Loucy (cell line): ENCODE measurements around the gene SIK3.

Experiments
- H2AFZ ChIP-seq: fragments of 200-600 bp; sonication (generic); 2 replicates; pipeline ENCODE4 v1.6.0; 2016; ENCODE audit warnings: antibody characterized with exemption, mild to moderate bottlenecking, low read length, moderate library complexity
- H3F3A ChIP-seq: fragments of 200-600 bp; 2 replicates; pipeline ENCODE4 v1.6.0; 2016; ENCODE audit warnings: antibody characterized with exemption, low read depth, mild to moderate bottlenecking
- H3K27me3 ChIP-seq: fragments of 200-600 bp; sonication (generic); 2 replicates; pipeline ENCODE4 v1.6.1; 2014; ENCODE audit warnings: low read length, mild to moderate bottlenecking; ENCODE audit not compliant: insufficient read depth, poor library complexity, severe bottlenecking
- H3K36me3 ChIP-seq: fragments of 200-600 bp; sonication (generic); 2 replicates; pipeline ENCODE4 v1.6.1; 2016; ENCODE audit warnings: low read length; ENCODE audit not compliant: insufficient read depth
- H3K4me1 ChIP-seq: fragments of 200-600 bp; sonication (generic); 2 replicates; pipeline ENCODE4 v1.5.1; 2014; ENCODE audit warnings: low read length, mild to moderate bottlenecking; ENCODE audit not compliant: insufficient read depth, poor library complexity, severe bottlenecking
- H3K4me2 ChIP-seq: fragments of 200-600 bp; sonication (generic); 2 replicates; pipeline ENCODE4 v1.6.0; 2014; ENCODE audit warnings: antibody characterized with exemption, low read length, low read depth, mild to moderate bottlenecking; ENCODE audit not compliant: poor library complexity, severe bottlenecking
- H3K4me3 ChIP-seq: fragments of 200-600 bp; sonication (generic); 2 replicates; pipeline ENCODE4 v1.5.1; 2014; ENCODE audit warnings: low read length, mild to moderate bottlenecking, mixed read lengths; ENCODE audit not compliant: poor library complexity, severe bottlenecking
- H3K79me2 ChIP-seq: fragments of 200-600 bp; sonication (generic); 2 replicates; pipeline ENCODE4 v1.6.1; 2014; ENCODE audit warnings: low read length; ENCODE audit not compliant: insufficient read depth
- H3K9ac ChIP-seq: fragments of 200-600 bp; sonication (generic); 2 replicates; pipeline ENCODE4 v1.6.0; 2014; ENCODE audit warnings: mild to moderate bottlenecking, low read depth, low read length, moderate library complexity; ENCODE audit not compliant: poor library complexity, severe bottlenecking
- H3K9me2 ChIP-seq: fragments of 200-600 bp; sonication (generic); replicated peaks from 2 replicates; pipeline ENCODE4 v1.6.1; 2016; ENCODE audit warnings: low read depth, low read length, mixed read lengths
- H3K9me3 ChIP-seq: fragments of 200-600 bp; sonication (generic); 2 replicates; pipeline ENCODE4 v1.6.1; 2014; ENCODE audit warnings: mild to moderate bottlenecking, antibody characterized with exemption, low read length, low read depth; ENCODE audit not compliant: insufficient read depth
- H4K20me1 ChIP-seq: fragments of 200-600 bp; sonication (generic); 2 replicates; pipeline ENCODE4 v1.6.0; 2014; ENCODE audit warnings: antibody characterized with exemption, low read length, mild to moderate bottlenecking; ENCODE audit not compliant: insufficient read depth, poor library complexity, severe bottlenecking
- CTCF ChIP-seq: fragments of 200-600 bp; sonication (generic); conservative IDR thresholded peaks from 2 replicates; pipeline ENCODE4 v1.5.1; 2014; ENCODE audit warnings: mild to moderate bottlenecking, antibody characterized with exemption, low read length
- EZH2phosphoT487 ChIP-seq: fragments of 200-600 bp; IDR thresholded peaks from 2 replicates; pipeline ENCODE4 v1.6.1; 2018; ENCODE audit warnings: antibody characterized with exemption, mild to moderate bottlenecking, moderate library complexity, borderline replicate concordance

SIK3 gene

GRCh38 chr11:116928845-116929244 is 169.4 kb downstream of the SIK3 start:
- H3K9ac ChIP-seq: peak overlapping the region; percentile 61
- peak overlapping the region; percentile 86 for H3K4me2 ChIP-seq
- peaks cover 15% of the 10 kb centered on the region for H3K79me2 ChIP-seq
- H4K20me1 ChIP-seq: no peaks in the 10 kb centered on the region
- no peaks in the 10 kb centered on the region for H3K27me3 ChIP-seq
- H3K36me3 ChIP-seq: peaks cover 11% of the 10 kb centered on the region; the same call in 1 of the 2 replicates
- peaks cover 80% of the 10 kb centered on the region for H3K4me1 ChIP-seq
- H3K9me2 ChIP-seq: no peaks in the 10 kb centered on the region
- TF ChIP-seq CTCF (no peak), EZH2phosphoT487 (no peak)
- peaks cover 9% of the 10 kb centered on the region; the same call in 1 of the 2 replicates for H3F3A ChIP-seq
- no peak overlapping the region for H2AFZ ChIP-seq
- H3K4me3 ChIP-seq: peak overlapping the region; percentile 70
- no peaks in the 10 kb centered on the region for H3K9me3 ChIP-seq

GRCh38 chr11:116928102-116928777 is 170.0 kb downstream of the SIK3 start:
- Histone ChIP-seq H4K20me1 (no peaks in the 10 kb centered on the region), H3K79me2 (peaks cover 15% of the 10 kb centered on the region), H3K9me3 (no peaks in the 10 kb centered on the region), H2AFZ (no peak overlapping the region), H3K4me3 (peak overlapping the region; percentile 70), H3K27me3 (no peaks in the 10 kb centered on the region), H3K9ac (peak overlapping the region; percentile 61), H3K36me3 (peaks cover 7% of the 10 kb centered on the region; the same call in 1 of the 2 replicates), H3K4me1 (peaks cover 80% of the 10 kb centered on the region), H3F3A (peaks cover 9% of the 10 kb centered on the region; the same call in 1 of the 2 replicates), H3K9me2 (no peaks in the 10 kb centered on the region), H3K4me2 (peak overlapping the region; percentile 86)
- TF ChIP-seq EZH2phosphoT487: no peak
- TF ChIP-seq CTCF: no peak

GRCh38 chr11:116927163-116927974 is 170.9 kb downstream of the SIK3 start:
- H3K9me3 ChIP-seq: no peaks in the 10 kb centered on the region
- peak overlapping the region; percentile 61 for H3K9ac ChIP-seq
- H3K4me2 ChIP-seq: peak overlapping the region; percentile 86
- no peak overlapping the region for H2AFZ ChIP-seq
- no peaks in the 10 kb centered on the region for H4K20me1 ChIP-seq
- H3K27me3 ChIP-seq: no peaks in the 10 kb centered on the region
- H3F3A ChIP-seq: peaks cover 9% of the 10 kb centered on the region; the same call in 1 of the 2 replicates
- peaks cover 79% of the 10 kb centered on the region for H3K4me1 ChIP-seq
- H3K36me3 ChIP-seq: peaks cover 7% of the 10 kb centered on the region; the same call in 1 of the 2 replicates
- peak overlapping the region; percentile 70 for H3K4me3 ChIP-seq
- peaks cover 15% of the 10 kb centered on the region for H3K79me2 ChIP-seq
- no peaks in the 10 kb centered on the region for H3K9me2 ChIP-seq
- TF ChIP-seq EZH2phosphoT487 (no peak), CTCF (peak; percentile 66)
